Activated T-helper 17 cell treated with anti-CD3 and anti-CD28 coated beads, Interleukin-2, amount 50 U/mL, for 72 hours (primary cell): ENCODE measurements around the gene CEPT1. TPM values are rescaled to one million over a fixed set of nuclear protein-coding genes. Genes with fewer than 3 reads are reported as not detected.

Experiments used
- ATAC-seq: fragments of 150-1000 bp; cut with Tn5 transposase; replicated peaks from 2 replicates; pipeline ENCODE4 v1.10.0; 2021; ENCODE audit warnings: mild to moderate bottlenecking, moderate library complexity
- H3K27ac Mint-ChIP-seq: one replicate; pipeline ENCODE4 v1.8.0; 2022; ENCODE audit warnings: mixed read lengths
- H3K27me3 Mint-ChIP-seq: one replicate; pipeline ENCODE4 v1.8.0; 2022; ENCODE audit warnings: mixed read lengths
- H3K36me3 Mint-ChIP-seq: one replicate; pipeline ENCODE4 v1.8.0; 2022; ENCODE audit warnings: low read depth, mild to moderate bottlenecking, mixed read lengths
- H3K4me1 Mint-ChIP-seq: one replicate; pipeline ENCODE4 v1.8.0; 2022; ENCODE audit warnings: mixed read lengths
- H3K4me3 Mint-ChIP-seq: one replicate; pipeline ENCODE4 v1.8.0; 2022; ENCODE audit warnings: mild to moderate bottlenecking, mixed read lengths
- H3K9me3 Mint-ChIP-seq: one replicate; pipeline ENCODE4 v1.8.0; 2022; ENCODE audit warnings: mixed read lengths
- total RNA-seq, 2 donors: library from RNA; stranded (reverse); gene quantifications; one replicate each; pipeline ENCODE4 v1.2.3, GENCODE V29; 2022

CEPT1 gene
- total RNA-seq, 2 donors from 2014 or later = 31.3 to 31.4 TPM

DNA sequence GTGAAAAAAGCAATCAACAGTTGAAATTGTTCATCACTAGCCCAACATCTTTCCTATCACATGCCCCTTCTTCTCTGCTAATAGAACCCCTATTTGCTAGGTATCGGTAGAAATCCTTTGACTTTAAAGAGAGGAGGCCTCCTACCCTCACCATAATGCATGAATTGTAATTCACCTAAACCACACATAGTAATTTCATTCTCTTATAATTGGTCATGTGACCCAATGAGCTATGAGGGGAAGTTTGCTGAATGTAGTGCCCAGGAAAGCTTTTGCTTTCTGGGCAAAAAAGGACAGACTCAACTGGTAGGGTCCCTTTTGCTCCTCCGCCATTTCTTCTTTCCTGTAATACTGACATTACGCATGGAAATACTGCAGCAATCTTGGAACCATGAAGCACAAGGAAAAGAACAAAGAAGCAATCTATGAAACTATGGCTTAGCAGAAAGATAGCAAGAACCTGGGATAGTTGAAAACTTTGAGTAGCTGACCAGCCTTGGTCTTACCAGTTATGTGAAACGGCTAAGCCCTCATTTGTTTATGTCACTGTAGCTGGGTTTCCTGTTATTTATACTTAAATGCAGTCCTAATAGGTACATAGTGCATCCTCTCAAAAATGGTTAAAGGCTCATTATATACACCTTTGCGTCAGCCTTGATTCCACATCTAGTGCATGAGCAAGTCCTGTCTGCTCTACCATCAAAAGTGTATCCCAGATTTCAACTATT, 77.3 kb downstream of the CEPT1 start:
- H3K4me3 Mint-ChIP-seq = peak overlapping the region; percentile 78
- peak; percentile 20 for ATAC-seq

DNA sequence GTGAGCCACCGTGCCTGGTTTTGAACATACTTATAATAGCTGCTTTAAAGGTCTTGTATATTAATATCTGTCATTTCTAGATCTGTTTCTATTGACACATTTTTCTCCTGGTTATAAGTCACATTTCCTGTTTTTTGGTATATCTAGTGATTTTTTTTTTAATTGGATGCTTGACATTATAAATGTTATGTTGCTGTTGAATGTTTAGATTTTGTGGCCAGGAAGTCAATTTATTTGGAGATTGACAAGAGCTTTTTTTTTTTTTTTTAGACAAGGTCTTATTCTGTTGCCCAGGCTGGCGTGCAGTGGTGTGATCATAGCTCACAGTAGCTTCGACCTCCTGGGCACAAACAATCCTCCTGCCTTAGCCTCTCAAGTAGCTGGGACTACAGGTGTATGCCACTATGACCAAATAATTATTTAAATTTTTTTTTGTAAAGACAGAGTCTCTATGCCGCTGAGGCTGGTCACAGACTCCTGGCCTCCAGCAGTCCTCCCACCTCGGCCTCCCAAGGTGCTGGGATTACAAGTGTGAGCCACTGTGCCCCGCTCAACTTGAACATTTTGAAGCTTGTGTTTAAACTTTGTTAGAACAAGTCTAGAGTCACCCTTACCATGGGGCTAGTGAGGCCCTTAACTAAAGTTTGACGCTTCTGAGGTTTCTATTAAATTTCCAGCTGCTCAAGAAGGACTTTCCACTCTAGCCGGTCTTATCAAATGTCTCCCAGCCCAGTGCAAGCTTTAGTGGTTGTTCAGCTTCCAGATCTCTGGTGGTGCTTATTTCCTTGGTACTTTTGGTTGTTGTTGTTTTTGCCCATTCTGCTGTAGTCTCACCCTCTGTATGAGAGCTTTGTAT, 78.9 kb downstream of the CEPT1 start:
- H3K36me3 Mint-ChIP-seq = peaks cover 14% of the 10 kb centered on the region
- H3K4me3 Mint-ChIP-seq = peak overlapping the region; percentile 78
- peak overlapping the region; percentile 86 for H3K27ac Mint-ChIP-seq
- ATAC-seq = no peak
- H3K9me3 Mint-ChIP-seq = no peaks in the 10 kb centered on the region
- H3K4me1 Mint-ChIP-seq = peaks cover 93% of the 10 kb centered on the region
- H3K27me3 Mint-ChIP-seq = no peaks in the 10 kb centered on the region

More for the DNA sequence above, 77.3 kb downstream of the CEPT1 start:
- Mint-ChIP-seq H3K36me3 (peaks cover 14% of the 10 kb centered on the region), H3K27ac (peak overlapping the region; percentile 86), H3K9me3 (peaks cover 4% of the 10 kb centered on the region), H3K27me3 (no peaks in the 10 kb centered on the region), H3K4me1 (peaks cover 94% of the 10 kb centered on the region)

DNA sequence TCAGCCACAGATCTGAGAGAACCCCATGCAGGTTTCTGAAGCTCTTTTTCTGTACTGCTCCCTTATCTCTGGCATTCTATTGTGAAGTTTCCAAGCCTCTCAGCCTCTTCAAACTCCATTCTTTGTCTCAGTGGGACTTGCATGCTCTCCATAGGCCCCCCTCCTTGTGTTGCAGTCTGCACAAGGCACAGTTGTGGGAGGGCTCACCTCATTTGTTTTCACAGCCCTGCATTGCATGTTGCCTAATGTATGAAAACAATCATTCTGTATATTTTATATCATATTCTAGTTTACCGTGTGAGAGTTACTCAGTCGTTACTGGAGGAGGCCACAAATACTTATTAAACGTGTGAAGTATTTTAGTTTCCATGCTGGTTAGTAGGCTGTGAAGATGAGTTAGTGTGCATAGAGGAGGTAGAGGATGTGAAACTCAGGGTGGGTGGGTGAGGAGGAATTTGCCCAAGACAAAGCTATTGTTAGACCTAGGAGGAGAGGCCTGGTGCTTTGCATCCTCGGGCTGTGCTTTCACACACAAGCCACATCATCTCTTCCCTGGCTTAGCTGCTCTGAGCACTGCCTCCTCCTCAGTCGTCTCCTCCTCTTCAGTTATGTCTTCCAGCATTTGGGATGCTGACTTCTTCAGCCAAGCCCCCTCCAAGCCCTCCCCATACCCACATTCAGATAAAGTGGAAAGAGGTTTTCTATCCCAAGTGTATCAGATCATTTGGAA, 79.7 kb downstream of the CEPT1 start:
- H3K4me1 Mint-ChIP-seq = peaks cover 91% of the 10 kb centered on the region
- ATAC-seq = peak; percentile 38
- no peaks in the 10 kb centered on the region for H3K9me3 Mint-ChIP-seq
- no peaks in the 10 kb centered on the region for H3K27me3 Mint-ChIP-seq
- peak overlapping the region; percentile 86 for H3K27ac Mint-ChIP-seq
- H3K36me3 Mint-ChIP-seq = peaks cover 13% of the 10 kb centered on the region
- peak overlapping the region; percentile 78 for H3K4me3 Mint-ChIP-seq

DNA sequence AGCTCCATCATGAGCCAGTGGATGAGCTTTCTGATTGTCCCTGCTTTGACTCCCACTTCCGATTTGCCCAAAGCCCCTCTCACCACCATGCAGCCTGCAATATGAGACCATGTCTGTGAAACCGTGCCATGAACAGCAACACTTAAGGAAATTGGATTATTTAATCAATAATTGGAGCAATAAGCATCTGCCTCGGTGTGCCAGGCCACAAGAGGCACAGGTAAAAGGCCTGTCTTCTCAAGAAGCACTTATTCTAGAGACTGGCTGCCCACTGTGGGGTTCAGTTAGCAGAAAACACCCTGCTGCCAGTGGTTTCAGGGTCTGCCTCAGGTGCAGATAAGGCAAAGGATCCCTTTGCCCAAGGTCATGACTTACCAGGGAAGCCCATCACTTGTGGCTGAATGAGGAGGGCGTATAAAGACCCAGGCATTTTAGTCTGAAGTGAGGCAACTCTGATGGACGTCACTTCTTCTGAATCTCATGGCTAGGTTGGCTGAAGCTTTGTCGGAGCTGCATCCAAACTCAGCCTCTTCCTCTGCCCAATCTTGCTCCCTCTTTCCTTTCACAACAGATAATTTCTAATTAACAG, 80.4 kb downstream of the CEPT1 start:
- peaks cover 10% of the 10 kb centered on the region for H3K36me3 Mint-ChIP-seq
- H3K4me3 Mint-ChIP-seq = peak overlapping the region; percentile 78
- H3K4me1 Mint-ChIP-seq = peaks cover 89% of the 10 kb centered on the region
- no peaks in the 10 kb centered on the region for H3K27me3 Mint-ChIP-seq
- H3K9me3 Mint-ChIP-seq = no peaks in the 10 kb centered on the region
- peak overlapping the region; percentile 86 for H3K27ac Mint-ChIP-seq
- ATAC-seq = no peak

DNA sequence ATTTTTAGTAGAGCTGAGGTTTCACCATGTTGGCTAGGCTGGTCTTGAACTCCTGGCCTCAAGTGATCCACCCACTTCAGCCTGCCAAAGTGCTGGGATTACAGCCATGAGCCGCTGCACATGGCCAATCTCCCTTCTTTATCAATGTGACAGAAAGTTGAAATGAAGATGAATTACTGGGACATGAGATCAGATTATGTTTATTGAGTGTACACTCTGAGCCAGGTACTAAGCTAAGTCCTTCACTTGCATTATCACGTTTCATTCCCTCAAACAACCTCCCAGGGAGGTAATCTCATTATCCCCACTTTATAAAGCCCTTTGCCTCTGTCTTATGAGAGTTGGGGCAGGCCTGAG, 81.2 kb downstream of the CEPT1 start:
- no peak for ATAC-seq
- peak overlapping the region; percentile 86 for H3K27ac Mint-ChIP-seq
- no peaks in the 10 kb centered on the region for H3K27me3 Mint-ChIP-seq
- peak overlapping the region; percentile 78 for H3K4me3 Mint-ChIP-seq
- H3K36me3 Mint-ChIP-seq = peaks cover 5% of the 10 kb centered on the region
- H3K9me3 Mint-ChIP-seq = no peaks in the 10 kb centered on the region
- H3K4me1 Mint-ChIP-seq = peaks cover 90% of the 10 kb centered on the region

DNA sequence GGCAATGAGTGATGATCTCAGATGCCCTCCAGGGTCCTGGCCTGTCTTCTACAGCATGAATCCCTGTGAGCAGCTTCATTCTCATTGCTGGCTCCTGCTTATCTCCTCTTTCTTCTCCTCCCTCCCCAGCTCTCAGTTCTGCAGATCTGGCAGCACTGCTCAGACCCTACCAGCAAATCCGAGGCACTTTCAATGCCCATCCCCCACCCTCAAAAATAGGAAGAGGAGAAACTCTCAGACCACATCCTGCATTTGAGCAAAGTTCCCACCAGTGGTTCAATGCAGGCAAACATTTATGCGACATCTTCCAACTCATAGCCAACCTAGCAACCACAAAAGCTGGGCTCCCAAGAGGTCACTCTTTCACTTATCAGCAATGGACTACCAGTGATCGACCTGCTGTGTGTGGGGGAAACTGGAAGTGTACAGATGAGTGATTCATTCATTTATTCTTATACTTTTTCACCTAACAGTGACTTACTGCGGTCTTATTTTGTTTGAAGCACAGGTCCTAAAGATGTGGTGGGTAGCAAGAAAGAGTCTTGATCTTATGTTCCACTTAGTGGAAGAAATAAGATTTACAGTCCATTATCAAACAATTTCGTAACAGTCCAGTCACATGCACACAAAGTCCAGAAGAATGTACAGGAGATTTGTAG, 81.7 kb downstream of the CEPT1 start:
- H3K27me3 Mint-ChIP-seq = no peaks in the 10 kb centered on the region
- no peaks in the 10 kb centered on the region for H3K9me3 Mint-ChIP-seq
- peaks cover 5% of the 10 kb centered on the region for H3K36me3 Mint-ChIP-seq
- H3K4me1 Mint-ChIP-seq = peaks cover 90% of the 10 kb centered on the region
- H3K27ac Mint-ChIP-seq = peak overlapping the region; percentile 86
- peak; percentile 71 for ATAC-seq
- H3K4me3 Mint-ChIP-seq = peak overlapping the region; percentile 78

DNA sequence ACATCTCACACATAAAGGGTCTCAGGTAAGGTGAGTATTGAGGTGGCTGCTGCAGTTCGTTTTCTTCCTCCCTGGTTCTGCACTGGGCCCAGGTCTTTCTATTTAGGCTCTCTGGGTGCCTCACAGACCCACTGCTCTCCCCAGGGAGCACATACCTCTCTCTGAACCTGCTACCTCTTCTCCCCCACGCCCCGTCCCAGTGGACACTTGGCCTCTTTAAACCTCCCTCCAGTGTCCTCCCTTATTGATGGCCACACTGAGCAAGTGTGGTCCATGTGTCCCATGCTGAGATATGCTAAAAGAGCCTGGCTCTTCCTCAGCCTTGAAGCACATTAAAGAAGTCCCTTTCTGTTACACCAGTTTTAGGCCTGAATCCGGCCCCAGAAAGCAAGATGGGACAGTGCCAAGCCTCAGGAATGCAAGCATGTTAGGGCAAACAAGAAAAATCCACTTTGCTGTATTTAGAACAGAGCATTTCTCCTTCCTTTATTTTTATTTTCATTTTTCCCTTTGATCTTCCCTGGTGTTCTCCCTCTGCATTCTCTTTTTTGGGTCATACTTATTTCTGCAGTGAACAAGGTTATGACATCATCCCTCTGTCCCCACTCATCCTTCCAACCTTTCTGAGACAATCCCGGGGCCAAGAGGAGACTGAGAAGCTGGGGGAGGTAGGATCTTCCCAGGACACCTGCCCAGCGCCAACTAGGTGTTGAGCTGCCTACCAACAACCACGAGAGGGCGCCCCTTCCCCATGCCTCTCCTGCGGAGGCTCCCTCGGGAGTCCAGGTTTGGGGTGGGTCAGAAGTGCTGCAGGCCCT, 82.5 kb downstream of the CEPT1 start:
- Mint-ChIP-seq H3K4me3 (peak overlapping the region; percentile 78), H3K27ac (peak overlapping the region; percentile 86), H3K36me3 (peaks cover 5% of the 10 kb centered on the region), H3K4me1 (peaks cover 90% of the 10 kb centered on the region), H3K27me3 (no peaks in the 10 kb centered on the region), H3K9me3 (no peaks in the 10 kb centered on the region)
- ATAC-seq = peak; percentile 33

DNA sequence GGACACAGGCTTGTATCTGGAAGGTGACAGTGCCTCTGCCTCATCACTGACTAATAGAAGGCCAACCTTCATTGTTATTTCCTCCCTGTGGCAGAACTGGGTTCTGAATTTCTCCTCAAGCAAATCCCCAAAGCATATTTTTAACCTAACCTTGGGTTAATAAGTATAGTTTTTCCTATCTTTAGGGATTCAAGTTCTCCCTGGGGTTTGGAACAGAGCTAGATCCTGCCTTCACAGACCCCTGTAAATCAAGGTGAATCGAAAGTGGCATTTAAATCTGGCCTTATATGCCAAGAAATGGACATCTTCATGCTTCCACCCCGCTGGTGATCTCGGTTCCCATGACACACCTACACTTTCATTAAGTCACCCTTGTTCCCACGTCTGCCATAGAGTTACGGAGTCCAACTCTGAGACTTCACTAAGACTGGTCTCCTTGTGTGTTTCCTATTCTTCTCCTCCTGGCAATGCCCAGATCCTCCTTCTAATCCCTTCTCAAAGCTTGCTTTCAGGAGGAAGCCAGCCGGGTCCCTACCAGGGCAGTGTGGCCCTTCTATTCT, 83.2 kb downstream of the CEPT1 start:
- Mint-ChIP-seq H3K27me3 (no peaks in the 10 kb centered on the region), H3K4me3 (peak overlapping the region; percentile 78), H3K4me1 (peaks cover 90% of the 10 kb centered on the region), H3K36me3 (peaks cover 5% of the 10 kb centered on the region), H3K27ac (peak overlapping the region; percentile 86), H3K9me3 (no peaks in the 10 kb centered on the region)
- ATAC-seq = no peak

DNA sequence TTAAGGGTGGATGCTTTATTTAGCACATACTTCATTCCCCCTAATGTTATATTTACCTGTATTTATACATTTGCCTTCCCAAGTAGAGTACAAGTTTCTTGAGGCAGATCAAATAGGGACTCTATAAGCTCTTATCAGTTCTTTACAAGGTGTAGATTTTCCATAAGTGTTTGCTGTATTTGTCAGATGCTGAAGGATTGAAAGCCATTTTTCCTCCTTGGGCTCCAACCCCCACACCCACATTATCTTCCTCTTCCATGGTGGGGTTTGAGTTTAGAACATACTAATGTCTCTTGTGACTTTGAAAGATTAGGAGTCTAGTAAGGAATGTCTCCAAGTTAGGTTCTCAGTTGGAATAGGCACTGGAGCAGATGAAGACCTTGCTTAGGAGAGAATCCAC, 85.1 kb downstream of the CEPT1 start:
- no peak for ATAC-seq
- Mint-ChIP-seq H3K27me3 (no peaks in the 10 kb centered on the region), H3K4me1 (peaks cover 77% of the 10 kb centered on the region), H3K27ac (no peak overlapping the region), H3K9me3 (no peaks in the 10 kb centered on the region), H3K36me3 (peaks cover 5% of the 10 kb centered on the region), H3K4me3 (peak overlapping the region; percentile 68)

DNA sequence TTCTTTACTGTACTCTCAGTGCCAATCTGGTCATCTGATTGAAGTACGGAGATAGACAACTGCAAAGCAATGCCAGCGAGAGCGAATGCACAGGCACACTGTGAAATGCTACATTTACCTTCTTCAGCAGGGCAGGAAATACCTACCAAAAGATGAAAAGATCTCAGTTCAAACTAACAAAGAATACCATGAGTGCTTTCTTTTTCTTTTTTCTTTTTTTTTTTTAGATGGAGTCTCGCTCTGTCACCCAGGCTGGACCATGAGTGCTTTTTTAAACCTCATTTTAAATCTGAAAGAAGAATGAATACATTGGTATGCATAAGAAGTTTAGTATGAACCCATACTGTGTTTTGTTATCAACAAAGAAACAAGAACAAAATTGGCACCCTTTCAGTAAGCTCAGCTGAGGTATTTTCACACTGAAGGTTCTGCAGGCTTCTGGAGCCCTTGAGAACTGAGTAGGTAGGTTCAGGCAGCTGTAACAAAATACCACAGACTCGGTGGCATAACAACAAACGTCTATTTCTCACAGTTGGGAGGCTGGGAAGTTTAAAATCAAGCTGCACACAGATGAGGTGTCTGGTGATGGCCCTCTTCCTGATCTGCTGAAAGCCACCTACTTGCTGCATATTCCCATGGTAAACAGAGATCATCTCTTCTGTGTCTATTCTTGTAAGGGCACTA, 85.8 kb downstream of the CEPT1 start:
- peaks cover 5% of the 10 kb centered on the region for H3K36me3 Mint-ChIP-seq
- no peak for ATAC-seq
- H3K9me3 Mint-ChIP-seq = no peaks in the 10 kb centered on the region
- no peak overlapping the region for H3K27ac Mint-ChIP-seq
- peak overlapping the region; percentile 68 for H3K4me3 Mint-ChIP-seq
- no peaks in the 10 kb centered on the region for H3K27me3 Mint-ChIP-seq
- H3K4me1 Mint-ChIP-seq = peaks cover 74% of the 10 kb centered on the region

DNA sequence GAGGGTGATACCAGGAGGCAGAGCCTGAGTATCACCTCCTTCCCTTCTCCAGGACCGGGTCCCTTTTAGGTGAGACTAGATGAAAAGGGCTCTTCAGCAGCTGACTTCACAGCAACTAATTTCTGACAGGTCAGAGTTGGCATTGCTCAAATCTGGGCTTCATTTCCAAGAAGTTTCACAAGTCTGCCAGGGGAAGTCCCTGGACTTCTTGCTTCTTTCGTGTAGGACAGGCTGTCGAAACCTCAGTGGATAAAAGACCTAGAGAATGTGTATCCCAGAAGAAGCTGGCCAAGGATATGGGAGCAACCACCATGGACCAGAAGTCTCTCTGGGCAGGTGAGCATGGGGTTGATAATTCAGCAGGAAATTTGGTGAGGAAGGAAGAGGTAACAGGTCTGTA, 87.4 kb downstream of the CEPT1 start, which contains the start of gene CHI3L2:
Gene CHI3L2, plus strand, starts transcription at position 280 of the 400 bp plus-strand sequence. Its CDS starts 17 bp downstream, at position 297.
- no peaks in the 10 kb centered on the region for H3K9me3 Mint-ChIP-seq
- H3K4me3 Mint-ChIP-seq = peak within 1 kb of the TSS; percentile 68
- H3K4me1 Mint-ChIP-seq = peaks cover 61% of the 10 kb centered on the region
- peak; percentile 15 for ATAC-seq
- H3K27ac Mint-ChIP-seq = peak within 1 kb of the TSS; percentile 12
- no peaks in the 10 kb centered on the region for H3K27me3 Mint-ChIP-seq
- H3K36me3 Mint-ChIP-seq = no peaks in the 10 kb centered on the region
